ENCODE results near the gene TESK1. TPM values are rescaled to one million over a fixed set of nuclear protein-coding genes. Genes with fewer than 3 reads are reported as not detected.

TESK1 gene
- polyA plus RNA-seq, 2 of the 4 experiments (the other 2 are of a cell fraction): 16.5 to 33.0 TPM

- H3K4me2 ChIP-seq: no peak overlapping the region
- H3K4me1 ChIP-seq: no peaks in the 10 kb centered on the region
- WGBS (ENCODE audit: missing lambda C conversion rate): 80% methylated on average over 16 of the region's 17 CpGs
- no peak overlapping the region for H3K4me3 ChIP-seq
- TF ChIP-seq PHF8 (IDR thresholded peaks at IDR 0.05; ENCODE audit: borderline replicate concordance, low read depth): no peak
- no peak for TF ChIP-seq TFCP2L1 (CRISPR knock-in tag; IDR thresholded peaks at IDR 0.05)
- no peak for TF ChIP-seq SMC3 (IDR thresholded peaks at IDR 0.05)
- TF ChIP-seq, protein P1, sequence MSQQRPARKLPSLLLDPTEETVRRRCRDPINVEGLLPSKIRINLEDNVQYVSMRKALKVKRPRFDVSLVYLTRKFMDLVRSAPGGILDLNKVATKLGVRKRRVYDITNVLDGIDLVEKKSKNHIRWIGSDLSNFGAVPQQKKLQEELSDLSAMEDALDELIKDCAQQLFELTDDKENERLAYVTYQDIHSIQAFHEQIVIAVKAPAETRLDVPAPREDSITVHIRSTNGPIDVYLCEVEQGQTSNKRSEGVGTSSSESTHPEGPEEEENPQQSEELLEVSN (IDR thresholded peaks at IDR 0.05; ENCODE audit: borderline replicate concordance, low read depth): no peak
- TF ChIP-seq POLR2AphosphoS2 (conservative IDR thresholded peaks at IDR 0.05; ENCODE audit: low read length): no peak
- TF ChIP-seq ZNF302 (CRISPR knock-in tag; IDR thresholded peaks at IDR 0.05): no peak
- TF ChIP-seq ZFP36 (IDR thresholded peaks at IDR 0.05; ENCODE audit: borderline replicate concordance, partially characterized antibody): no peak
- no peak for TF ChIP-seq FOSL2 (IDR thresholded peaks at IDR 0.05)
- TF ChIP-seq FOSL2 (CRISPR knock-in tag; IDR thresholded peaks at IDR 0.05): no peak
- no peak for TF ChIP-seq JUNB (IDR thresholded peaks at IDR 0.05)
- TF ChIP-seq EHMT2 (IDR thresholded peaks at IDR 0.05; ENCODE audit: low read depth): no peak
- TF ChIP-seq NR3C1 (IDR thresholded peaks at IDR 0.05): no peak
- no peak for TF ChIP-seq NPAS2 (CRISPR knock-in tag; IDR thresholded peaks at IDR 0.05; ENCODE audit: borderline replicate concordance)
- TF ChIP-seq HOXB13 (CRISPR knock-in tag; IDR thresholded peaks at IDR 0.05; ENCODE audit: low read depth): no peak
- TF ChIP-seq, protein P2, sequence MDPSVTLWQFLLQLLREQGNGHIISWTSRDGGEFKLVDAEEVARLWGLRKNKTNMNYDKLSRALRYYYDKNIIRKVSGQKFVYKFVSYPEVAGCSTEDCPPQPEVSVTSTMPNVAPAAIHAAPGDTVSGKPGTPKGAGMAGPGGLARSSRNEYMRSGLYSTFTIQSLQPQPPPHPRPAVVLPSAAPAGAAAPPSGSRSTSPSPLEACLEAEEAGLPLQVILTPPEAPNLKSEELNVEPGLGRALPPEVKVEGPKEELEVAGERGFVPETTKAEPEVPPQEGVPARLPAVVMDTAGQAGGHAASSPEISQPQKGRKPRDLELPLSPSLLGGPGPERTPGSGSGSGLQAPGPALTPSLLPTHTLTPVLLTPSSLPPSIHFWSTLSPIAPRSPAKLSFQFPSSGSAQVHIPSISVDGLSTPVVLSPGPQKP (IDR thresholded peaks at IDR 0.05; ENCODE audit: low read depth, low read length): no peak
- TF ChIP-seq, protein P3, sequence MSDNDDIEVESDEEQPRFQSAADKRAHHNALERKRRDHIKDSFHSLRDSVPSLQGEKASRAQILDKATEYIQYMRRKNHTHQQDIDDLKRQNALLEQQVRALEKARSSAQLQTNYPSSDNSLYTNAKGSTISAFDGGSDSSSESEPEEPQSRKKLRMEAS (IDR thresholded peaks at IDR 0.05): no peak
- TF ChIP-seq HOXB5 (CRISPR knock-in tag; IDR thresholded peaks at IDR 0.05): no peak
- CTCF ChIA-PET: interaction anchor here (0.9 to 2.5 kb wide), 8 partner anchors 8 to 634 kb away, joined by 3 to 22 read pairs (median 4); partner anchors contain the start of genes CCDC107 and RMRP
- ATAC-seq (no peak), FAIRE-seq (no peak), DNase-seq (ENCODE audit: low read depth in 1 of 2, low spot score in 1 of 2) (no peak)
- H3K27ac ChIP-seq: no peak overlapping the region
- H3K9me3 ChIP-seq: no peaks in the 10 kb centered on the region
- POLR2A ChIA-PET: no interaction called here
Observed at GRCh38 chr9:35618854-35619799, 14.1 kb downstream of the TESK1 start.

- FAIRE-seq (no peak), DNase-seq (ENCODE audit: low read depth in 1 of 2, low spot score in 1 of 2) (no peak), ATAC-seq (no peak)
- Histone ChIP-seq H3K4me3 (no peak overlapping the region), H3K4me1 (no peaks in the 10 kb centered on the region), H3K4me2 (no peak overlapping the region), H3K9me3 (no peaks in the 10 kb centered on the region), H3K27ac (no peak overlapping the region)
- CTCF ChIA-PET: interaction anchor here (0.9 to 2.5 kb wide), 8 partner anchors 9 to 635 kb away, joined by 3 to 22 read pairs (median 4); partner anchors contain the start of genes CCDC107 and RMRP
- POLR2A ChIA-PET: interaction anchor here (0.6 kb wide), 2 partner anchors 33 to 973 kb away, joined by 3 read pairs; no protein-coding TSS in a partner anchor
- 63% methylated on average over 2 of the region's 2 CpGs for WGBS (ENCODE audit: missing lambda C conversion rate)
- TF ChIP-seq JUN (IDR thresholded peaks at IDR 0.05): no peak
- no peak for TF ChIP-seq CEBPB (IDR thresholded peaks at IDR 0.05)
- TF ChIP-seq, protein P4, sequence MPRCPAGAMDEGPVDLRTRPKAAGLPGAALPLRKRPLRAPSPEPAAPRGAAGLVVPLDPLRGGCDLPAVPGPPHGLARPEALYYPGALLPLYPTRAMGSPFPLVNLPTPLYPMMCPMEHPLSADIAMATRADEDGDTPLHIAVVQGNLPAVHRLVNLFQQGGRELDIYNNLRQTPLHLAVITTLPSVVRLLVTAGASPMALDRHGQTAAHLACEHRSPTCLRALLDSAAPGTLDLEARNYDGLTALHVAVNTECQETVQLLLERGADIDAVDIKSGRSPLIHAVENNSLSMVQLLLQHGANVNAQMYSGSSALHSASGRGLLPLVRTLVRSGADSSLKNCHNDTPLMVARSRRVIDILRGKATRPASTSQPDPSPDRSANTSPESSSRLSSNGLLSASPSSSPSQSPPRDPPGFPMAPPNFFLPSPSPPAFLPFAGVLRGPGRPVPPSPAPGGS (IDR thresholded peaks at IDR 0.05): no peak
- no peak for TF ChIP-seq MYC (IDR thresholded peaks at IDR 0.05; ENCODE audit: borderline replicate concordance, low read length)
- TF ChIP-seq USF2 (IDR thresholded peaks at IDR 0.05): no peak
- TF ChIP-seq REST (IDR thresholded peaks at IDR 0.05): no peak
- no peak for TF ChIP-seq FOSB (CRISPR knock-in tag; IDR thresholded peaks at IDR 0.05)
- TF ChIP-seq PHF8 (IDR thresholded peaks at IDR 0.05; ENCODE audit: borderline replicate concordance, low read depth): no peak
- TF ChIP-seq HEYL (CRISPR knock-in tag; IDR thresholded peaks at IDR 0.05): no peak
- TF ChIP-seq CHD2 (IDR thresholded peaks at IDR 0.05; ENCODE audit: low read length, partially characterized antibody): no peak
- TF ChIP-seq FOSL2 (IDR thresholded peaks at IDR 0.05): no peak
- no peak for TF ChIP-seq FOSL2 (CRISPR knock-in tag; IDR thresholded peaks at IDR 0.05)
- no peak for TF ChIP-seq MAZ (IDR thresholded peaks at IDR 0.05; ENCODE audit: borderline replicate concordance, low read depth, low read length)
- TF ChIP-seq ZFP36 (IDR thresholded peaks at IDR 0.05; ENCODE audit: borderline replicate concordance, partially characterized antibody): no peak
- TF ChIP-seq GATA3 (IDR thresholded peaks at IDR 0.05; ENCODE audit: borderline replicate concordance): no peak
- TF ChIP-seq NR3C1 (IDR thresholded peaks at IDR 0.05): no peak
- no peak for TF ChIP-seq MAFK (IDR thresholded peaks at IDR 0.05; ENCODE audit: partially characterized antibody)
Observed at GRCh38 chr9:35619800-35620158, 14.7 kb downstream of the TESK1 start.

Measured in A549 (cell line).